NCI-H1694 (cell line): ENCODE data around the gene CFAP70.

ENCODE experiments used
- DNase-seq: peaks from one replicate; lab custom pipeline; 2025; lab: John Stamatoyannopoulos, UW

The CFAP70 gene

DNA sequence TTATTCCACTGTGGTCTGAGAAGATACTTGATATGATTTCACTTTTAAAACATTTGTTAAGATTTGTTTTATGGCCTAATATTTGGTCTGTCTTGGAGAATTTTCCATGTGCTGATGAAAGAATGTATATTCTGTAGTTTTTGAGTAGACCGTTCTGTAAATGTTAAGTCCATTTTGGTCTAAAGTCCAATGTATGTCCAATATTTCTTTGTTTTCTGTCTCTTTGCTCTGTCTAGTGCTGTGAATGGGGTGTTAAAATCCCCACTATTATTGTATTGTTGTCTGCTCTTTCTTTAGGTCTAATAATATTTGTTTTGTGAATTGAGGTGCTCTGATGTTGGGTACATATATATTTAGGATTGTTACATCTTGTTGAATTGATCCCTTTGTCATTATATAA lies 142.9 kb downstream of the CFAP70 start:
- no peak for DNase-seq

DNA sequence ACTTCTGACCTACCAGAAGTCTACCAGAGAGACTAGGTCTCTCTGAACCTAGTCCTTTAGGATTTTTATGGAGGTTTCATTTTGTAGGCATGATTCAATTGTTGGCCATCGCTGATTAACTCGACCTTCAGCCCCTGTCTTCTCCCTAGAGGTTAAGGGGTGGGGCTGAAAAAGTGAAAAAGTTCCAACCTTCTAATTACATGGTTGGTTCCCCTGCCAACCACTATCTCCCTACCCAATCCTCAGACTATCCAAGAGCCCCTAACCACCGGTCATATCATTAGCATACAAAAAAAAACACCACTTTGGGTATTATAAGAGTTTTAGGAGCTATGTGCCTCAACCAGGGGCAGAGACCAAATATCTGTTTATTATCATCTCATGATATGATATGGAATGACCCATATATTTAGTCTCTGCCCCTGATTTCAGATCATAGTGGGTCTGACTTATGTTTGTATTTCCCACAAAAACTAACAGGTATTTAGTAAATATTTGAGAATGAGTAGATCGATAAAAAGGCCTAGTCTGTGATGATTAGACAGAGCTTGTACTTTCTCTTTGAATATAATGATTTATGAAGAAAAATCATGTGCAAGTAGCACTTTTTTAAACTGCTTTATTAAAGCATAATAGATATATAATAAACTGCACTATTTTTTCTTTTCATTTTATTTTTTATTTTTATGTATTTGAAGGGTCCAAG lies 147.4 kb downstream of the CFAP70 start:
- no peak for DNase-seq

DNA sequence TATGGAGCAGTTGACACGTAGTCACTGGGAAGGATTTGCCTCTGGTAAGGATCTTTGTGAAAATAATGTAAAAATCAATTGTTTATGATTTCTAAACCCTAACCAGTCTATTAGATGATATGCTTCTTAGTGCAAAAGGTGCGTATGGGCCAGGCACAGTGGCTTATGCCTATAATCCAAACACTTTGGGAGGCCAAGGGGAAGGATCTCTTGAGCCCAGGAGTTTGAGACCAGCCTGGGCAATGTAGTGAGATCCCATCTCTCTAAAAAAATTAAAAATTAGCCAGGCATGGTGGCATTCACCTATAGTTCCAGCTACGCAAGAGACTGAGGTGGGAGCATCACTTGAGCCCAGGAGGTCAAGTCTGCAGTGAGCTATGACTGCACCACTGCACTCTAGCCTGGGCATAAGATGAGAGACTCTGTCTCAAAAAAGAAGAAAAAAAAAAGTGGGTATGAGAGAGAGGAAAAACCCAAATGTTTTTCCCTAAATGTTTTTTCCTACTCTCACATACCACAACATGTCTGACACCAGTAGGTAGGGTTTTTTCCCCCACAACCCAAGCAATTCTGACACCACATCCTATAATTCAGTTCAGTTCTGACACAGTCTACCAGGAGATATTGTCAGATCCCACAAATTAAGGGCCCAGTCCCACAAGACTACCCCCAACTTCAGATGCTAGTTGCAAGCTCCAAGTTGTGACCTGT lies 148.1 kb downstream of the CFAP70 start:
- no peak for DNase-seq

DNA sequence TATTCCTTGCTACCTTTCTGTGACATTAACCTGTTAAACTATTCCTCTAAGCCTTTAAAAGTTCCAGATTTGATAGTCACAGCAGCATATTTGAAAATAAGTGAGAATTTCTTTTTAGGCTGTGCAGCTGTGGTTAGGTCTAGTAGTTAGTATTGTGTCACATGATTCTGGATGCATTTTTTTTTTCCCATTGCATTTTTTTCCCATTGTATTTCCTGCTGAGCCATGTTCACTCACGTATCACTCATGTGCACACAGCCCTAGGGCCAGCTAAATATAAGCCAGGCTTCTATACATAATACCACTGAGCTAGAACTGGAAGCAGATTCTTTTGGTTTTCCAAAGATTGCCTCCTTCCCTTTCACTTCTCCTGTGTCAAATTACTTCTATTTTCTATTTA lies 149.0 kb downstream of the CFAP70 start:
- DNase-seq = no peak

DNA sequence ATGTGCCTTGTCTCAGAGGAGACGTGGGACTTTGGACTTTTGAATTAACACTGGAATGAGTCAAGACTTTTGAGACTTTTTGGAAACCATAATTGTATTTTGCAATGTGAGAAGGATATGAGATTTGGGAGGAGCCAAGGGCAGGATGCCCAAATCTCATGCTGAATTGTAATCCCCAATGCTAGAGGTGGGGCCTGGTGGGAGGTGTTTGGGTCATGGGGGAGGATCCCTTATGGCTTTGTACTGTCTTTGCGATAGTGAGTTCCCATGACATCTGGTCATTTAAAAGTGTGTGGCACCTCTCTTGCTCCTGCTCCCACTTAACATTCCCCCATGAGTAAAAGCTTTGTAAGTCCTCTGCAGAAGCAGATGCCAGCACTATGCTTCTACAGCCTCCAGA lies 150.8 kb downstream of the CFAP70 start:
- DNase-seq = no peak

DNA sequence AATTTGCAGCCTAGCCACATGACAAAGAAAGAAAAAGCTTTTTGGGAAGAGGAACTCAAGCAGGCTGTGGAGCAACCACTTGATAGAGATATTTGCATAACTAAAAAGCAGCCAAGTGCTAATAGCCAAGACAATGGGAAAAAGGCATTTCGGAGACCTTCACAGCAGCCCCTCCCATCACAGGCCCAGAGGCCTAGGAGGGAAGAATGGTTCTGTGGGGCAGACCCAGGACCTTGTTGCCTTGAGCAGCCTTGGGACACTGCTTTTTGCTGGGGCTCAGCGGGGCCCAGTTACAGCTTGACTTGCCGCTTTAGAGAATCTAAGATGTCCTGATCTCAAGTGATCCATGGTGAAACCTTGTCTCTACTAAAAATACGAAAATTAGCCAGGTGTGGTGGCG lies 152.3 kb downstream of the CFAP70 start:
- no peak for DNase-seq

GRCh38 chr10:73205890-73206289 lies 152.8 kb downstream of the CFAP70 start:
- DNase-seq = no peak

DNA sequence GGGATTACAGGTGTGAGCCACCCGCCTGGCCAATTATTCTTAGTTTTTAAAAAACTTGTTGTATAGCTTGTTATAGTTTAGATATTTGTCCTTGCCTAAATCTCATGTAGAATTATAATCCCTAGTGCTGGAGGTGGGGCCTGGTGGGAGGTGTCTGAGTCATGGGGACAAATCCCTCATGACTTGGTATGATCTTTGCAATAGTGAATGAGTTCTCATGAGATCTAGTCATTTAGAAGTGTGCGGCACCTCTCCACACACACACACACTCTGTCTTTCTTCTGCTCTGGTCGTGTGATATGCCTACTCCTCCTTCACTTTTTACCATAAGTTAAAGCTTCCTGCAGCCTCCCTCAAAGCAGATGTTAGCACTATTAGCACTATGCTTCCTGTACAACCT lies 153.6 kb downstream of the CFAP70 start:
- DNase-seq = no peak
